SK-N-SH treated with all-trans-retinoic acid at 6 μM for 48 hours (cell line): Measurements from ENCODE around the gene TALDO1.
A peak's percentile ranks its signal among the peaks of the same experiment; 100 is the strongest.

Experiments
- ATAC-seq: fragments of 200-7000 bp; cut with Tn5 transposase; 3 replicates; pipeline ENCODE4 v1.9.1; 2020; ENCODE audit warnings: mild to moderate bottlenecking, moderate library complexity
- ARNTL ChIP-seq: fragments of 450-650 bp; formaldehyde crosslinking; IDR thresholded peaks from 2 replicates; pipeline ENCODE4 v1.5.0; 2020; ENCODE audit warnings: low read depth, mild to moderate bottlenecking, moderate library complexity, borderline replicate concordance
- BACH2 ChIP-seq: fragments of 250-450 bp; sonication (Bioruptor Pico); IDR thresholded peaks from 2 replicates; pipeline ENCODE4 v1.9.0; 2021; ENCODE audit warnings: mild to moderate bottlenecking, borderline replicate concordance
- CSDC2 ChIP-seq: fragments of 250-450 bp; sonication (Bioruptor Pico); IDR thresholded peaks from 2 replicates; pipeline ENCODE4 v1.5.0; 2020; ENCODE audit warnings: mild to moderate bottlenecking, moderate library complexity
- ESRRG ChIP-seq: fragments of 250-450 bp; sonication (Bioruptor Pico); IDR thresholded peaks from 2 replicates; pipeline ENCODE4 v1.6.1; 2021; ENCODE audit warnings: mild to moderate bottlenecking
- GLIS3 ChIP-seq: fragments of 250-450 bp; sonication (Bioruptor Pico); IDR thresholded peaks from 2 replicates; pipeline ENCODE4 v1.5.0; 2020; ENCODE audit warnings: mild to moderate bottlenecking, moderate library complexity
- ISL1 ChIP-seq: fragments of 250-450 bp; sonication (Bioruptor Pico); IDR thresholded peaks from 2 replicates; pipeline ENCODE4 v2.1.2; 2022; ENCODE audit warnings: mild to moderate bottlenecking, moderate library complexity
- PPARA ChIP-seq: fragments of 250-450 bp; sonication (Bioruptor Pico); IDR thresholded peaks from 2 replicates; pipeline ENCODE4 v1.5.0; 2020; ENCODE audit warnings: mild to moderate bottlenecking, borderline replicate concordance
- RARB ChIP-seq: fragments of 250-450 bp; sonication (Bioruptor Pico); IDR thresholded peaks from 2 replicates; pipeline ENCODE4 v1.8.0; 2021; ENCODE audit warnings: mild to moderate bottlenecking, moderate library complexity
- SNAI2 ChIP-seq: fragments of 250-450 bp; sonication (Bioruptor Pico); IDR thresholded peaks from 2 replicates; pipeline ENCODE4 v1.5.0; 2020; ENCODE audit warnings: mild to moderate bottlenecking, moderate library complexity
- TCF4 ChIP-seq: fragments of 250-450 bp; sonication (Bioruptor Pico); IDR thresholded peaks from 2 replicates; pipeline ENCODE4 v1.8.0; 2021; ENCODE audit warnings: mild to moderate bottlenecking, moderate library complexity, borderline replicate concordance
- ZFP3 ChIP-seq: fragments of 250-450 bp; sonication (Bioruptor Pico); IDR thresholded peaks from 2 replicates; pipeline ENCODE4 v1.5.0; 2020; ENCODE audit warnings: mild to moderate bottlenecking, moderate library complexity
- ZNF8 ChIP-seq: fragments of 450-650 bp; formaldehyde crosslinking; IDR thresholded peaks from 2 replicates; pipeline ENCODE4 v1.5.0; 2020; ENCODE audit warnings: mild to moderate bottlenecking, moderate library complexity
- TF ChIP-seq, protein P1 (sequence below): fragments of 250-450 bp; sonication (Bioruptor Pico); IDR thresholded peaks from 2 replicates; pipeline ENCODE4 v1.8.0; 2021; ENCODE audit warnings: low read depth, mild to moderate bottlenecking, moderate library complexity, borderline replicate concordance
- TF ChIP-seq, protein P2 (sequence below): fragments of 250-450 bp; sonication (Bioruptor Pico); IDR thresholded peaks from 2 replicates; pipeline ENCODE4 v1.5.0; 2020; ENCODE audit warnings: mild to moderate bottlenecking, moderate library complexity
- TF ChIP-seq, protein P3 (sequence below): fragments of 250-450 bp; sonication (Bioruptor Pico); IDR thresholded peaks from 2 replicates; pipeline ENCODE4 v1.5.1; 2021; ENCODE audit warnings: mild to moderate bottlenecking, moderate library complexity

Gene TALDO1

DNA sequence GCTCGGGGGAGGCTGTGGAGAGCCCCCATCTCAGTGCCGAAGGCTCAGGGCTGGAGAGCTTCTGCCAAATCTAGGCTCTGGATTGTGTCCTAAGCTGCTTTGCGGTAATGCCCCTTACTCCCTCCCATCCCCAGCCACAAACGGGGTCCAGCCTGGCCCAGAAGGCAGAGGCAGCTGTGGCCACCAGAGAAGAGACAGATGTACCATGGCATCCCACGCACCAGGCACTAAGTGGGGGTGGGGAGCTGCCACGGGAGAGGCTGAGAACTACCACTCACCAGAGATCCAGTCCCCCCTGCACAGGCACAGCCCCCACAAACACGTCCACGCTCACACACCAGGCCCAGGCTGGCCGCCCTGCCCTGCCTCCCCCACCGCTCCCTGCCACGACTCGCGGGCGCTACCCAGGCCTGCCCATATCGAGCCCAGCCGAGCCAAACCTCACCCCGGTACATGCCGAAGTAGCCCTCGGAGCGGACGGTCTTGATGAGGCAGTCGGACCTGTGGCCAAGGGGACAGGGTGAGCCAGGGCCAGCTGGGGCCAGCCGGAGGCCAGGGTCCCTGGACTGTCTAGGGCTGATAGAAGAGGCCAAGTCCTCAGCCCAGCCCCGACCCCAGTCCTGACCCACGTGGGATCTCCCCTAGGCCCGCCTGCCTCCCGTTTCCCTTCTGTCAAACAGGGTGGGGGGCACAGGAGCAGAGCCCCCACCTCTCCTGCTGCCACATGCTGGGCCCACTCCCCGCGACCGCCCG, 46.9 kb downstream of the TALDO1 start (continued):
- TF ChIP-seq, protein P1, sequence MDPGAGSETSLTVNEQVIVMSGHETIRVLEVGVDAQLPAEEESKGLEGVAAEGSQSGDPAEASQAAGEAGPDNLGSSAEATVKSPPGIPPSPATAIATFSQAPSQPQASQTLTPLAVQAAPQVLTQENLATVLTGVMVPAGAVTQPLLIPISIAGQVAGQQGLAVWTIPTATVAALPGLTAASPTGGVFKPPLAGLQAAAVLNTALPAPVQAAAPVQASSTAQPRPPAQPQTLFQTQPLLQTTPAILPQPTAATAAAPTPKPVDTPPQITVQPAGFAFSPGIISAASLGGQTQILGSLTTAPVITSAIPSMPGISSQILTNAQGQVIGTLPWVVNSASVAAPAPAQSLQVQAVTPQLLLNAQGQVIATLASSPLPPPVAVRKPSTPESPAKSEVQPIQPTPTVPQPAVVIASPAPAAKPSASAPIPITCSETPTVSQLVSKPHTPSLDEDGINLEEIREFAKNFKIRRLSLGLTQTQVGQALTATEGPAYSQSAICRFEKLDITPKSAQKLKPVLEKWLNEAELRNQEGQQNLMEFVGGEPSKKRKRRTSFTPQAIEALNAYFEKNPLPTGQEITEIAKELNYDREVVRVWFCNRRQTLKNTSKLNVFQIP, result no peak
- TF ChIP-seq, protein P2, sequence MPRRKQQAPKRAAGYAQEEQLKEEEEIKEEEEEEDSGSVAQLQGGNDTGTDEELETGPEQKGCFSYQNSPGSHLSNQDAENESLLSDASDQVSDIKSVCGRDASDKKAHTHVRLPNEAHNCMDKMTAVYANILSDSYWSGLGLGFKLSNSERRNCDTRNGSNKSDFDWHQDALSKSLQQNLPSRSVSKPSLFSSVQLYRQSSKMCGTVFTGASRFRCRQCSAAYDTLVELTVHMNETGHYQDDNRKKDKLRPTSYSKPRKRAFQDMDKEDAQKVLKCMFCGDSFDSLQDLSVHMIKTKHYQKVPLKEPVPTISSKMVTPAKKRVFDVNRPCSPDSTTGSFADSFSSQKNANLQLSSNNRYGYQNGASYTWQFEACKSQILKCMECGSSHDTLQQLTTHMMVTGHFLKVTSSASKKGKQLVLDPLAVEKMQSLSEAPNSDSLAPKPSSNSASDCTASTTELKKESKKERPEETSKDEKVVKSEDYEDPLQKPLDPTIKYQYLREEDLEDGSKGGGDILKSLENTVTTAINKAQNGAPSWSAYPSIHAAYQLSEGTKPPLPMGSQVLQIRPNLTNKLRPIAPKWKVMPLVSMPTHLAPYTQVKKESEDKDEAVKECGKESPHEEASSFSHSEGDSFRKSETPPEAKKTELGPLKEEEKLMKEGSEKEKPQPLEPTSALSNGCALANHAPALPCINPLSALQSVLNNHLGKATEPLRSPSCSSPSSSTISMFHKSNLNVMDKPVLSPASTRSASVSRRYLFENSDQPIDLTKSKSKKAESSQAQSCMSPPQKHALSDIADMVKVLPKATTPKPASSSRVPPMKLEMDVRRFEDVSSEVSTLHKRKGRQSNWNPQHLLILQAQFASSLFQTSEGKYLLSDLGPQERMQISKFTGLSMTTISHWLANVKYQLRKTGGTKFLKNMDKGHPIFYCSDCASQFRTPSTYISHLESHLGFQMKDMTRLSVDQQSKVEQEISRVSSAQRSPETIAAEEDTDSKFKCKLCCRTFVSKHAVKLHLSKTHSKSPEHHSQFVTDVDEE (CRISPR knock-in tag), result no peak

DNA sequence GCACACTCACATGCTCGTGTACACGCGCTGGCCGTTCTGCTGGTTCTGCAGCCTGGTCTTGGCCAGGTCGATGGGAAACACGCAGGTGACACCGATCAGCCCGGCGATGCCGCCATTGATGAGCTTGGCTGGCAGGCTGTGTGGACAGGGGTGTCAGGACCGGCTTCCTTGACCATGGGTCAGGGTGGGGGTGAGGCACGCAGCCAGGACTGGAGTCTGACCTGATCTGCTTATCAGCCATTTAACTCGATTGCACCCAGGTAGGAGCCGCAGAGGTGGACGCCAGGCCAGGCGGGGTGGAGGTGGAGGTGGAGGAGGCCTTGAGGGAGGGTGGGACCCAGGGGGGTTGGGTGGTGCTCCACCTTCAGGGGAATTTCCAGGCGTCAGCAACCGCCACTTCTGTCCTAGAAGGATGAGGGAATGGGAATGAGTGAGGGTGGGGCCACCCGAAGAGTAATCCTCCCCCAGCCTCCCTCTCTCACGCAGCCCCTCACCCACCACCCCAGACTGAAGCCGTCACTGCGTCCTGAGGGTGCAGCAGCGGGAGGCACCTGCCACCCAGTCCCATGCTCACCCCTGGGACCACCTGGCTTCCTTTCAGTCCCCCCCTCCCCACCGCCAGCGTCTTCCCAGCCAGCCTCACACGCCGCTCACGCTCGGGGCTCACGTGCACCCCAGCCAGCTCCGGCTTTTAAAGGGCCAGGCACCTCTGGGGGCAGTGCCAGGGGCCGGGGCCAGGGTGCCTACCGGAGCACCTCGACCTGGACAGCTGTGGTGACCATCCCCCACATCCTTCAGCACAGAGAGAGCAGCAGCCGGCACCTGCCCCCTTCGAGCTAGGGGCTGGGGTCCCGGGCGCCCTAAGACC, 47.7 kb downstream of the TALDO1 start:
- no peak for ATAC-seq
- no peak for TF ChIP-seq RARB (CRISPR knock-in tag)

DNA sequence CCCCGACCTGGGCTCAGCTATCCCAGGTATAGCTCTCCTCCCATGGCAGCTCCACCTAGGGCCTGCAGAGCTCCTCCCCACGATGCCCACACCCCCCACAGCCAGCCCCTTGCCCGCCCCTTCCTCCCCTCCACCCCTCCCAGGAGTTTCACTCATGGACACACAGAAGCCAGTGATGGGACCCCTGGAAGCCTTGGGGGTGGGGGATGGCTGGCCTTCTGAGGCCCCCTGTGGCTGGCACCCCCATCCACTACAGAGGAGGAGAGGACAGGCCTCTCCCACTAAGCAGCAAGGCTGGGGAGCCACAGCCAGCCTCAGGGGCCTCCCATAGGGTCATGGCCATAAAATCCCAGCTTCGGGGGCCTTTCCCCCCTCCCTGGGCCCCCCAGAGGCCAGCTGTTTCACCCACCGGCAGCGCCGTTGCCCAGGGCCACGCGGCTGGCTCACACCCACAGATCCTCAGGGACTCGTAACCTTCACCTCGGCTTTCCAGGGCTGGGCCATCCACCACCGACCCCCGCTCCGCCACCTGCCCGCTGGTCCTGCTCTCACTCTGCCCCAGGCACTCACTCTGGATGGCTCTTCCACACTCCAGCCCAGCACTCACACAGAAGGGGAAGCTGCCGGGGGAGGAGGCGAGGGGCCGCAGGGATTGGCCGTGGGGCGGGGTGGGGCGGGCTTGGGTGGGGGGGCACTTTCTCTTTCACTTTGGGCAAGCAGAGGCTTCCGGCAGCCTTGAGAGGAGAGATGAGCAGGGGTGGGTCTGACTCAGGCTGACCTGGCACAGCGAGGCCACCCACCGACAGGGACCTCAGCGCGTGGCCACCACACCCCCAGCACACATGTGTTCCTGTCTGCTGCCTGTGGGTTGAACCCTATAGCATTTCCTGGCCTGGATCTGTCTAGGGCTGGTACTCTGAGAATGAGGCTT, 48.6 kb downstream of the TALDO1 start:
- no peak for TF ChIP-seq PPARA (CRISPR knock-in tag)
- peak; percentile 64 for ATAC-seq

DNA sequence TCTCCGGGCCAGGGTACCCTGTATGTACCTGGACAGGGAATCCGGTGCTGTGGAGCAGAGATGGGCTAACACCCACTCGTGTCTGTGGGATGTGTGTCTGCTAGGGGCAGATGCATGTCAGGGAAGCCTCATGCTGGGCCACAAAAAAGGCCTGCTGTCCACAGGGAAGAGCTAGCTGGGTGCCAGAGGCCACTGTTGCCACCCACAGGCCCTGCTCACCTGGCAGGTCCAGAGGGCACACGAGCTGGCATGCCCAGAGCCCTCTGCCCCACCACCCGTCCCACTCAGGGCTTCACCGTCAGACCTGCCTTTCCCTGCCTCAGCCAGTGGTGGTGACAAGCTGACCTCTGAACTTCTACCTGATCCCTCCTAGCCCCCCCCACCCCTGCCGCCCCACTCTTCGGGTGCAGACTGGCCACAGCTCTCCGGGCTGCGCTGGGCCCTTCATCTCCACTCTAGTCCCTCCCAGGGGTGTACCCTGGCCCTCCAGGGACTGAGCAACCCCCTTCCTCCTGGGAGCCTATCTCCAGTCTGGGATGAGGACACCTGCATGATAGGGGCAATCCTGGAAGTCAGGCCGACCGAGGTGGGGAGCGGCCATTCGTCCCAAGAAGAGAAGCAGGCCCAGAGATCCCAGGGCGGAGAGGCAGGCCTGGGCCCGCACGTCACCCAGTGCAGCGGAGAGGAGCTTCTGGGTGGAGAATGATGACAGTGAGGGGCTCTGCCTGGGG, 49.5 kb downstream of the TALDO1 start:
- TF ChIP-seq TCF4 (CRISPR knock-in tag), result no peak
- no peak for TF ChIP-seq SNAI2 (CRISPR knock-in tag)
- TF ChIP-seq BACH2 (CRISPR knock-in tag), result no peak
- TF ChIP-seq ESRRG (CRISPR knock-in tag), result no peak
- TF ChIP-seq, protein P1, result no peak
- TF ChIP-seq RARB (CRISPR knock-in tag), result no peak
- TF ChIP-seq, all 23 proteins: peak for 0

DNA sequence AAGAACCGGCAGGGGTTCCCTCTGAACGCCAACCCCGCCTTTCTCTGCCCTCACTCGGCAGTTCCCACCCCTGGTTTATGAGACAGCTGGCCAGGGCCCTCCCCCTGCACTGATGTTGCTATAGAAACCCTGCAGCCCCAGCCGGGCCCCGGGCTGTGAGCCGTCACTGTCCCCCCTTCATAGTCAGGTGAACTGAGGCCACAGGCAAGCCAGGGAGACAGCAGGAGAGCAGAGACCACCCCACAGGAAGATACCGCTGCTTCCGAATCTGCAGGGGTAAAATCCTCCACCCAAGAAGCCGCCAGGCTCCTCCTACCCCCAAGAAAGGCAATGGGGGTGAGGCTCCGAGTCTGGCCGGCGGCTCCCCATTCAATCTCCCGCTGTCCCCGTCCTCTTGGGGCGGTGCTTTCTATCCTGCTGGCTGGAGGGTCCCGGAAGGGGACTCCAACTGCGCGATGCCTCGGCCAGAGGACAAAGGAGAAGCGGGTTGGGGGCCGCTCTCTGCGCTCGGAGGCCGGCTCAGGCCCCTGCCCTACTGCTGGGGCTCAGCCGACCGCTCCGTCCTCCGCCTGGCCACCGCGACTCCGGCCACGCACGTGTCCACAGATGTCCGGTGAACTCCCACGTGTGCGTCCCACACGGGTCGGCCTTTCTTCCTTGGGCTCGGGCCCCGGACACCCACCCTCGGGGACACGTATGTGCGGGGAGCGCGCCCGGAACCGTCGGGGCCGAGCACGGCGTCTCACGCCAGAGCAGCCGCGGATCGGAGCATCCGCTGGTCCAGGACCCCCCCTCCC, 50.2 kb downstream of the TALDO1 start:
- peak; percentile 70 for ATAC-seq
- TF ChIP-seq BACH2 (CRISPR knock-in tag) (no peak), RARB (CRISPR knock-in tag) (no peak), PPARA (CRISPR knock-in tag) (no peak), ZNF8 (CRISPR knock-in tag) (no peak), ARNTL (no peak), GLIS3 (no peak), CSDC2 (no peak), ISL1 (CRISPR knock-in tag) (no peak), ZFP3 (CRISPR knock-in tag) (no peak)
- TF ChIP-seq, protein P3, sequence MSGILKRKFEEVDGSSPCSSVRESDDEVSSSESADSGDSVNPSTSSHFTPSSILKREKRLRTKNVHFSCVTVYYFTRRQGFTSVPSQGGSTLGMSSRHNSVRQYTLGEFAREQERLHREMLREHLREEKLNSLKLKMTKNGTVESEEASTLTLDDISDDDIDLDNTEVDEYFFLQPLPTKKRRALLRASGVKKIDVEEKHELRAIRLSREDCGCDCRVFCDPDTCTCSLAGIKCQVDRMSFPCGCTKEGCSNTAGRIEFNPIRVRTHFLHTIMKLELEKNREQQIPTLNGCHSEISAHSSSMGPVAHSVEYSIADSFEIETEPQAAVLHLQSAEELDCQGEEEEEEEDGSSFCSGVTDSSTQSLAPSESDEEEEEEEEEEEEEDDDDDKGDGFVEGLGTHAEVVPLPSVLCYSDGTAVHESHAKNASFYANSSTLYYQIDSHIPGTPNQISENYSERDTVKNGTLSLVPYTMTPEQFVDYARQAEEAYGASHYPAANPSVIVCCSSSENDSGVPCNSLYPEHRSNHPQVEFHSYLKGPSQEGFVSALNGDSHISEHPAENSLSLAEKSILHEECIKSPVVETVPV (CRISPR knock-in tag), result no peak
- TF ChIP-seq, protein P1, result no peak

More for the DNA sequence above, 49.5 kb downstream of the TALDO1 start:
- peak; percentile 0; the same call in 2 of the 3 replicates for ATAC-seq
